ENCODE measurements around the gene KCNB1.

DNA sequence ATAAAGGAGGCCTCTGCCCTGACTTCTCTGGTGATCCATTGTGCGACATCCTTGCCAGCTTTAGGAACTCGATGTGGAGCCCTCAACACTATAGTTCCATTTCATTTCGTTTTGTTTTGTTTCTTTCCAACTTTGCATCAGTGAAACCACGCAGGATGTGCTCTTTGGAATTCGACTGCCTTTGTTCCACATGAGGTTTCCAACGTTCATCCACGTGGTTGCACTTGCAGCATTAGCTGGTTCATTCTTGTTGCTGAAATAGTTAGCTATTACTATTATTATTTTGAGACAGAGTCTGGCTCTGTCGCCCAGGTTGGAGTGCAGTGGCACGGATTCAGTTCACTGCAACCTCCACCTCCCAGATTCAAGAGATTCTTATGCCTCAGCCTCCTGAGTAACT lies 143.3 kb downstream of the KCNB1 start:
- TF ChIP-seq, protein P1, sequence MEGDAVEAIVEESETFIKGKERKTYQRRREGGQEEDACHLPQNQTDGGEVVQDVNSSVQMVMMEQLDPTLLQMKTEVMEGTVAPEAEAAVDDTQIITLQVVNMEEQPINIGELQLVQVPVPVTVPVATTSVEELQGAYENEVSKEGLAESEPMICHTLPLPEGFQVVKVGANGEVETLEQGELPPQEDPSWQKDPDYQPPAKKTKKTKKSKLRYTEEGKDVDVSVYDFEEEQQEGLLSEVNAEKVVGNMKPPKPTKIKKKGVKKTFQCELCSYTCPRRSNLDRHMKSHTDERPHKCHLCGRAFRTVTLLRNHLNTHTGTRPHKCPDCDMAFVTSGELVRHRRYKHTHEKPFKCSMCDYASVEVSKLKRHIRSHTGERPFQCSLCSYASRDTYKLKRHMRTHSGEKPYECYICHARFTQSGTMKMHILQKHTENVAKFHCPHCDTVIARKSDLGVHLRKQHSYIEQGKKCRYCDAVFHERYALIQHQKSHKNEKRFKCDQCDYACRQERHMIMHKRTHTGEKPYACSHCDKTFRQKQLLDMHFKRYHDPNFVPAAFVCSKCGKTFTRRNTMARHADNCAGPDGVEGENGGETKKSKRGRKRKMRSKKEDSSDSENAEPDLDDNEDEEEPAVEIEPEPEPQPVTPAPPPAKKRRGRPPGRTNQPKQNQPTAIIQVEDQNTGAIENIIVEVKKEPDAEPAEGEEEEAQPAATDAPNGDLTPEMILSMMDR (IDR thresholded peaks at IDR 0.05; ENCODE audit: low read depth, low read length, poor library complexity, severe bottlenecking) = no peak
- TF ChIP-seq EZH2phosphoT487 (IDR thresholded peaks at IDR 0.05; ENCODE audit: borderline replicate concordance, low read length) = no peak

Measured in DOHH2 (cell line).